Neuronal stem cell (in vitro differentiated cells): ENCODE results near the gene GNAI2.
A peak's percentile ranks its signal among the peaks of the same experiment; 100 is the strongest.

Experiments used
- DNase-seq: peaks from one replicate; pipeline ENCODE4 v3.0.0-alpha.2; 2013; ENCODE audit warnings: low spot score
- H2AFZ ChIP-seq: one replicate; pipeline ENCODE4 v1.6.1; 2013; ENCODE audit warnings: mild to moderate bottlenecking, low read length, inconsistent platforms
- H2AK5ac ChIP-seq: 2 replicates; pipeline ENCODE4 v1.6.1; 2013; ENCODE audit warnings: low read depth, mild to moderate bottlenecking, inconsistent platforms, low read length, moderate library complexity, mixed read lengths
- H2BK120ac ChIP-seq: 2 replicates; pipeline ENCODE4 v1.6.1; 2013; ENCODE audit warnings: low read depth, mild to moderate bottlenecking, inconsistent platforms, low read length, moderate library complexity, mixed read lengths
- H2BK12ac ChIP-seq: one replicate; pipeline ENCODE4 v1.6.1; 2013; ENCODE audit warnings: low read length, inconsistent platforms
- H2BK15ac ChIP-seq: 2 replicates; pipeline ENCODE4 v1.6.1; 2013; ENCODE audit warnings: mild to moderate bottlenecking, low read length, inconsistent platforms, mixed read lengths
- H2BK5ac ChIP-seq: one replicate; pipeline ENCODE4 v1.6.1; 2013; ENCODE audit warnings: inconsistent platforms, mild to moderate bottlenecking, low read length, moderate library complexity
- H3K14ac ChIP-seq: one replicate; pipeline ENCODE4 v1.6.1; 2013; ENCODE audit warnings: low read length, inconsistent platforms
- H3K18ac ChIP-seq: 2 replicates; pipeline ENCODE4 v1.6.1; 2013; ENCODE audit warnings: low read length, inconsistent platforms
- H3K23ac ChIP-seq: 2 replicates; pipeline ENCODE4 v1.6.1; 2013; ENCODE audit warnings: low read depth, mild to moderate bottlenecking, mixed read lengths, low read length, inconsistent platforms; ENCODE audit not compliant: poor library complexity
- H3K27ac ChIP-seq: replicated peaks from 3 replicates; pipeline ENCODE4 v1.5.1; 2013; ENCODE audit warnings: low read length, inconsistent platforms
- H3K27me3 ChIP-seq, 3 experiments: 2 replicates each; pipeline ENCODE4 v1.6.1; 2013; ENCODE audit warnings: low read length in 3 of 3, mild to moderate bottlenecking in 2 of 3, inconsistent platforms in 1 of 3, low read depth in 1 of 3, mixed read lengths in 1 of 3, moderate library complexity in 1 of 3; ENCODE audit not compliant: control insufficient read depth in 3 of 3, insufficient read depth in 3 of 3
- H3K36me3 ChIP-seq, 2 donors: replicated peaks in 1 of 2; 2 replicates each; pipeline ENCODE4 v1.6.1; 2013; ENCODE audit warnings: low read length in 2 of 2; ENCODE audit not compliant: control insufficient read depth in 2 of 2, insufficient read depth in 2 of 2
- H3K4ac ChIP-seq: 2 replicates; pipeline ENCODE4 v1.6.1; 2013; ENCODE audit warnings: inconsistent platforms, mild to moderate bottlenecking, low read length, moderate library complexity
- H3K4me1 ChIP-seq, 2 donors: 1 replicate in 1 of 2; 2 replicates in 1 of 2; pipeline ENCODE4 v1.6.1; 2013; ENCODE audit warnings: low read length in 2 of 2, low read depth in 1 of 2; ENCODE audit not compliant: control insufficient read depth in 2 of 2, insufficient read depth in 1 of 2
- H3K4me2 ChIP-seq: one replicate; pipeline ENCODE4 v1.6.1; 2013; ENCODE audit warnings: mild to moderate bottlenecking, low read length, inconsistent platforms; ENCODE audit not compliant: insufficient read depth, poor library complexity, severe bottlenecking
- H3K4me3 ChIP-seq, 2 donors: 2 replicates each; pipeline ENCODE4 v1.5.1; 2013; ENCODE audit warnings: low read length in 2 of 2, mild to moderate bottlenecking in 2 of 2, inconsistent platforms in 1 of 2, moderate library complexity in 1 of 2
- H3K79me1 ChIP-seq: one replicate; pipeline ENCODE4 v1.6.1; 2013; ENCODE audit warnings: low read depth, mild to moderate bottlenecking, inconsistent platforms, low read length, moderate library complexity
- H3K9ac ChIP-seq: one replicate; pipeline ENCODE4 v1.6.1; 2013; ENCODE audit warnings: mild to moderate bottlenecking, low read depth, low read length, inconsistent platforms; ENCODE audit not compliant: poor library complexity
- H3K9me3 ChIP-seq, 2 donors: replicated peaks in 1 of 2; 2 replicates each; pipeline versions ENCODE3 to v1.6.1; 2013; ENCODE audit warnings: low read length in 2 of 2, mild to moderate bottlenecking in 2 of 2, inconsistent platforms in 1 of 2, low read depth in 1 of 2, mixed read lengths in 1 of 2, moderate library complexity in 1 of 2; ENCODE audit not compliant: control insufficient read depth in 2 of 2, insufficient read depth in 1 of 2
- H4K8ac ChIP-seq: one replicate; pipeline ENCODE4 v1.6.1; 2013; ENCODE audit warnings: low read depth, mild to moderate bottlenecking, inconsistent platforms, low read length, moderate library complexity
- H4K91ac ChIP-seq: one replicate; pipeline ENCODE4 v1.6.1; 2013; ENCODE audit warnings: low read length, low read depth, mild to moderate bottlenecking, inconsistent platforms; ENCODE audit not compliant: poor library complexity
- WGBS, 2 donors: extraction: QIAGEN DNeasy Blood & Tissue Kit; methylation state at CpG; one replicate each; pipeline ENCODE4 v1.1.7; 2013; ENCODE audit warnings: missing lambda C conversion rate in 2 of 2, mixed read lengths in 1 of 2; ENCODE audit not compliant: insufficient read length in 2 of 2, insufficient replicate concordance in 1 of 2; ENCODE audit errors: extremely low coverage in 2 of 2; 5-methylcytosine and 5-hydroxymethylcytosine counted together

The GNAI2 gene

DNA sequence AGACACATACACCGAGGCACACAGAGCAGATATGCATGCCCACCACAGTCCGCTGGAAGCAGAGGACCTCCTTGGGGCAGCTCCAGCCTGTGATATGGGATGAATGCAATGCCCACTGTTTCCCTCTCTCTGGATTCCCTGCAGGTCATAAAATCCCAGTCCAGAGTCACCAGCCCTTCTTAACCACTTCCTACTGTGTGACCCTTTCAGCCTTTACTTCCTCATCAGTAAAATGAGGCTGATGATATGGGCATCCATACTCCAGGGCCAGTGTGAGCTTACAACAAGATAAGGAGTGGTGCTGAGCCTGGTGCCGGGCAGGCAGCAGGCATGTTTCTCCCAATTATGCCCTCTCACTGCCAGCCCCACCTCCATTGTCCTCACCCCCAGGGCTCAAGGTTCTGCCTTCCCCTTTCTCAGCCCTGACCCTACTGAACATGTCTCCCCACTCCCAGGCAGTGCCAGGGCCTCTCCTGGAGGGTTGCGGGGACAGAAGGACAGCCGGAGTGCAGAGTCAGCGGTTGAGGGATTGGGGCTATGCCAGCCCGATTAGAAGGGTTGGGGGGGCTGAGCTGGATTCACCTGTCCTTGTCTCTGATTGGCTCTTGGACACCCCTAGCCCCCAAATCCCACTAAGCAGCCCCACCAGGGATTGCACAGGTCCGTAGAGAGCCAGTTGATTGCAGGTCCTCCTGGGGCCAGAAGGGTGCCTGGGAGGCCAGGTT, 44.9 kb upstream of the GNAI2 start, which contains the start of gene GNAT1:
Gene GNAT1 (plus strand): TSS at position 675 of the 725 bp plus-strand sequence. CDS start 116 bp downstream, outside the sequence.
- H2AFZ ChIP-seq, result no peak within 1 kb of the TSS
- H2BK120ac ChIP-seq, result peak within 1 kb of the TSS; percentile 93
- peak within 1 kb of the TSS; percentile 85 for H2BK5ac ChIP-seq
- no peak within 1 kb of the TSS for H3K27ac ChIP-seq
- H3K4me1 ChIP-seq, result peaks cover 0 to 10% of the 10 kb centered on the region in 2 donors
- H4K91ac ChIP-seq, result peak within 1 kb of the TSS; percentile 31
- H2BK15ac ChIP-seq, result peak within 1 kb of the TSS; percentile 99
- H3K4me2 ChIP-seq, result no peak within 1 kb of the TSS
- H3K36me3 ChIP-seq, result peaks cover 0 to 13% of the 10 kb centered on the region in 2 donors
- no peak within 1 kb of the TSS for H3K14ac ChIP-seq
- H3K23ac ChIP-seq, result no peak within 1 kb of the TSS
- peak within 1 kb of the TSS; percentile 82 for H2AK5ac ChIP-seq
- no CpG with 5 or more reads among the region's 8 CpGs for WGBS, 2 donors
- DNase-seq, result no peak
- no peak within 1 kb of the TSS for H3K4me3 ChIP-seq
- no peak within 1 kb of the TSS for H3K4ac ChIP-seq
- H2BK12ac ChIP-seq, result peak within 1 kb of the TSS; percentile 98
- H3K18ac ChIP-seq, result peak within 1 kb of the TSS; percentile 75
- H3K79me1 ChIP-seq, result peaks cover 5% of the 10 kb centered on the region
- H3K27me3 ChIP-seq, result peaks cover 0 to 38% (median 3%) of the 10 kb centered on the region in 3 experiments
- H3K9ac ChIP-seq, result peak within 1 kb of the TSS; percentile 7
- H4K8ac ChIP-seq, result peak within 1 kb of the TSS; percentile 29
- no peaks in the 10 kb centered on the region for H3K9me3 ChIP-seq

DNA sequence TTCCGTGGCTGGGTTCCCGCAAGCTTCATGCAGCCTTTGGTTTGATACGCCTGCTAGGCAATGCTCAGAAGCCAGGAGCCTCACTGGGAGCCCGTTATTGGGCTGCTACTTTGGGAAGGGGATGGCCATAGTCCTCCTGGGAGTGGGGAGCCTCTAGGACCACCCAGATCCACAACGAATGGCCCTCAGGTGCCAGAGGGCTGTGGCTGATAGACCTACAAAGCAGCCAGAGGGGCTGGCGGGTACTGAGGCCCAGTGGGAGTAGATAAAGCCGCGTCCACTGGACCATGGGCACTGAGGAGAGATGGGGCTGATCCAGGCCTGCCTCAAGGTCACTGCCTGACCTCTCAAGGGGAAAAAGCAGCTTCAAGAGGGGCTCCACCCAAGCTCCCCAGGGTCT, 43.9 kb upstream of the GNAI2 start:
- H3K9ac ChIP-seq, result no peak overlapping the region
- peak overlapping the region; percentile 98 for H2BK12ac ChIP-seq
- H3K4me3 ChIP-seq, result no peak overlapping the region
- peak overlapping the region; percentile 75 for H3K18ac ChIP-seq
- no peak overlapping the region for H3K4me2 ChIP-seq
- H3K79me1 ChIP-seq, result peaks cover 3% of the 10 kb centered on the region
- H3K27me3 ChIP-seq, result peaks cover 0 to 44% (median 3%) of the 10 kb centered on the region in 3 experiments
- peak overlapping the region; percentile 82 for H2AK5ac ChIP-seq
- H3K9me3 ChIP-seq, result no peaks in the 10 kb centered on the region
- H2AFZ ChIP-seq, result no peak overlapping the region
- H3K4me1 ChIP-seq, result peaks cover 0 to 10% of the 10 kb centered on the region in 2 donors
- no peak overlapping the region for H3K23ac ChIP-seq
- peak overlapping the region; percentile 99 for H2BK15ac ChIP-seq
- no peak overlapping the region for H3K14ac ChIP-seq
- no peak overlapping the region for H3K27ac ChIP-seq
- peak overlapping the region; percentile 31 for H4K91ac ChIP-seq
- H3K4ac ChIP-seq, result no peak overlapping the region
- DNase-seq, result no peak
- no peak overlapping the region for H4K8ac ChIP-seq
- H2BK5ac ChIP-seq, result peak overlapping the region; percentile 85
- H2BK120ac ChIP-seq, result peak overlapping the region; percentile 93
- H3K36me3 ChIP-seq, result peaks cover 0 to 5% of the 10 kb centered on the region in 2 donors
- no CpG with 5 or more reads among the region's 8 CpGs for WGBS, 2 donors

DNA sequence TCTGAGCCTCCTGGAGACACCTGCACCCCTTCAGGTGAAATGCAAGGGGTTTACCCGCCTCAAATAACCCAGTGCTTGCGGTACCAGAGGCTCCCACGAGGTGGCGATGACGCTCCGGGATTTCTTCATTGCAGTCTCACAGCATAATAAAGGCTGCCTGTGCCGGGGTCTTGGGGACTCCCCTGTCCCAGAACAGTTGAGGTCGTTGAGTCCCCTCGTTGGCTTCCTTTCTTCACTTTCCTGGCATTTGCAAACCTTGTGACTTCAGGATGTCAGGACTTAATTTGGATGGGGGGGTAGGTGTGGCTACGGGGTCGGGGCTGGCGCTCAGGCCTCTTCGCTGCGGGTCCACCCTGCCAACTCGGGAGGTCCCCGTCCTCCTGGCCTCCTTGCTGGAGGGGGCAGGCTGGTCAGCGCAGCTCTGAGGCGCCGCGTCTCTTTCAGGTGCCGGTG, 43.3 kb upstream of the GNAI2 start:
- Histone ChIP-seq H3K4ac (no peak overlapping the region), H4K8ac (no peak overlapping the region), H3K79me1 (peaks cover 3% of the 10 kb centered on the region), H4K91ac (no peak overlapping the region), H2BK5ac (peak overlapping the region; percentile 84), H3K27ac (no peak overlapping the region), H3K27me3 (peaks cover 0 to 44% (median 3%) of the 10 kb centered on the region in 3 experiments), H3K9me3 (no peaks in the 10 kb centered on the region), H2BK12ac (peak overlapping the region; percentile 89), H2BK120ac (peak overlapping the region; percentile 64), H2AFZ (no peak overlapping the region), H3K9ac (peak overlapping the region; percentile 74), H3K23ac (peak overlapping the region; percentile 19), H2BK15ac (peak overlapping the region; percentile 91), H3K4me3 (no peak overlapping the region), H3K4me2 (no peak overlapping the region), H3K4me1 (peaks cover 0 to 10% of the 10 kb centered on the region in 2 donors), H3K14ac (peak overlapping the region; percentile 67), H3K36me3 (peaks cover 0 to 3% of the 10 kb centered on the region in 2 donors), H3K18ac (peak overlapping the region; percentile 92), H2AK5ac (peak overlapping the region; percentile 100)
- DNase-seq, result peak; percentile 80
- no CpG with 5 or more reads among the region's 21 CpGs for WGBS, 2 donors

DNA sequence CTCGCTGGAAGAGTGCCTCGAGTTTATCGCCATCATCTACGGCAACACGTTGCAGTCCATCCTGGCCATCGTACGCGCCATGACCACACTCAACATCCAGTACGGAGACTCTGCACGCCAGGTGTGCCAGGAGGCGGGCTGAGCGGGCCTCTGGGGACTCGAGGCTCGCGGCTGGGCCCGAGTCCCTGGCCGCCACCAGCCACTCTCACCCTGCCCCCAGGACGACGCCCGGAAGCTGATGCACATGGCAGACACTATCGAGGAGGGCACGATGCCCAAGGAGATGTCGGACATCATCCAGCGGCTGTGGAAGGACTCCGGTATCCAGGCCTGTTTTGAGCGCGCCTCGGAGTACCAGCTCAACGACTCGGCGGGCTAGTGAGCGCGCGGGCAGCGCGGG, 42.7 kb upstream of the GNAI2 start:
- Histone ChIP-seq H3K23ac (no peak overlapping the region), H3K18ac (peak overlapping the region; percentile 92), H4K91ac (no peak overlapping the region), H3K9me3 (no peaks in the 10 kb centered on the region), H2AK5ac (peak overlapping the region; percentile 100), H4K8ac (no peak overlapping the region), H3K14ac (peak overlapping the region; percentile 67), H3K4me1 (peaks cover 0 to 10% of the 10 kb centered on the region in 2 donors), H3K27me3 (peaks cover 0 to 44% (median 3%) of the 10 kb centered on the region in 3 experiments), H2BK12ac (peak overlapping the region; percentile 89), H3K79me1 (peaks cover 3% of the 10 kb centered on the region), H2AFZ (no peak overlapping the region), H3K9ac (peak overlapping the region; percentile 74), H3K36me3 (peaks cover 0 to under 1% of the 10 kb centered on the region in 2 donors), H2BK5ac (peak overlapping the region; percentile 84), H3K27ac (no peak overlapping the region), H3K4ac (no peak overlapping the region), H3K4me2 (no peak overlapping the region), H2BK15ac (peak overlapping the region; percentile 91), H3K4me3 (no peak overlapping the region), H2BK120ac (peak overlapping the region; percentile 64)
- WGBS, 2 donors, result no CpG with 5 or more reads among the region's 36 CpGs
- no peak for DNase-seq
